ENCODE results near the gene HDAC4. TPM values are rescaled to one million over a fixed set of nuclear protein-coding genes. Genes with fewer than 3 reads are reported as not detected.

Gene HDAC4
- total and polyA plus RNA-seq, 2 of the 8 experiments (the other 6 are each of a cell fraction or from before 2014, with no cell fraction given) = 15.4 to 31.5 TPM

DNA sequence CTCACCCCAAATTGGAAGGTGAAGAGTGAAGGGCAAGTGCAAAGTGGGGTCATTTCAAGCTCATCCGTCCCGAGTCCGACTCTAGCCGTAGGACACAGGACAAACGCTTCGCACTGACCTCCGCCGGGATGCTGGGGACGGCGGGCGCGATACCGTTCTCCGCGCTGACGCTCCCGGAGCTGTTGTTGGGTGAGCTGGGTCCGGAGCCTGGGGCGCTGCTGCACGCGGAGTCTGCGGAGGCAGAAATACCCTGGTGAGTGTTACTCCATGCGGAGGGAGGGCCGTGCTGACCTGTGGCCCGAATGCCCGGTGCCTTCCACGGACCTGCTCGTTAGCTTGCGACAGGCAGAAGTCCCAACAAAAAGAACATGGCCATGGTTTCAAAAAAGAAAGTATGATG, 261.3 kb downstream of the HDAC4 start:
- Histone ChIP-seq H3K27me3 (replicated peaks in 1 of 4; ENCODE audit: control insufficient read depth in 3 of 4, extremely low read depth in 1 of 4, insufficient read depth in 3 of 4, low read length in 3 of 4) (no peaks in the 10 kb centered on the region), H2BK15ac (ENCODE audit: low read length) (no peak overlapping the region), H3K27ac (ENCODE audit: low read depth, low read length) (no peak overlapping the region), H2AK5ac (ENCODE audit: low read depth, low read length) (no peak overlapping the region), H4K91ac (replicated peaks; ENCODE audit: insufficient read length, low read length) (no peak overlapping the region), H3K36me3 (ENCODE audit: control insufficient read depth in 2 of 4, insufficient read depth in 4 of 4, low read length in 3 of 4) (peaks cover 0 to 7% (median 4%) of the 10 kb centered on the region in 4 experiments; a peak in 4 of 8 replicates), H3K9me3 (ENCODE audit: insufficient read depth in 2 of 2, low read depth in 1 of 2, low read length in 1 of 2) (no peaks in the 10 kb centered on the region), H3K4me3 (ENCODE audit: extremely low read depth in 1 of 4, insufficient read depth in 2 of 4, low read depth in 3 of 4, low read length in 4 of 4) (no peak overlapping the region), H3K23ac (ENCODE audit: insufficient read length) (no peak overlapping the region), H3K14ac (ENCODE audit: insufficient read length) (no peak overlapping the region), H4K8ac (ENCODE audit: extremely low read depth, insufficient read depth, low read length) (no peak overlapping the region; the same call in 1 of the 2 replicates), H2AFZ (ENCODE audit: low read length) (no peak overlapping the region), H4K5ac (ENCODE audit: insufficient read length, low read depth, low read length) (no peak overlapping the region), H2BK12ac (ENCODE audit: low read depth, low read length) (no peak overlapping the region), H3K9ac (replicated peaks in 1 of 4; ENCODE audit: extremely low read depth in 1 of 4, low read depth in 3 of 4, low read length in 3 of 4) (no peak overlapping the region), H3K23me2 (ENCODE audit: low read depth, low read length) (no peaks in the 10 kb centered on the region), H3K79me2 (ENCODE audit: control insufficient read depth in 1 of 2, insufficient read depth in 2 of 2, low read length in 2 of 2) (no peaks in the 10 kb centered on the region), H4K20me1 (replicated peaks in 1 of 2; ENCODE audit: control insufficient read depth in 1 of 2, insufficient read depth in 2 of 2, low read length in 2 of 2) (peaks cover 3 to 6% of the 10 kb centered on the region in 2 experiments), H3K56ac (replicated peaks; ENCODE audit: insufficient read length, low read depth, low read length) (no peak overlapping the region), H3K4me2 (ENCODE audit: insufficient read depth in 1 of 2, low read depth in 2 of 2, low read length in 2 of 2) (no peak overlapping the region), H3K4me1 (replicated peaks in 1 of 4; ENCODE audit: control insufficient read depth in 3 of 4, insufficient read depth in 4 of 4, low read length in 3 of 4) (no peaks in the 10 kb centered on the region), H3K4ac (replicated peaks; ENCODE audit: insufficient read length, low read depth, low read length) (no peak overlapping the region), H3K79me1 (ENCODE audit: low read depth, low read length) (no peaks in the 10 kb centered on the region), H3K18ac (ENCODE audit: extremely low read depth, low read length) (no peak overlapping the region), H2BK5ac (ENCODE audit: low read depth, low read length) (no peak overlapping the region), H2BK20ac (ENCODE audit: low read length) (no peak overlapping the region), H2BK120ac (replicated peaks; ENCODE audit: low read depth, low read length) (no peak overlapping the region)
- CTCF ChIA-PET (ENCODE audit: partially characterized antibody) = interaction anchor here (1.0 to 2.6 kb wide), 10 partner anchors 11 to 770 kb away, joined by 3 to 16 read pairs (median 4); no protein-coding TSS in a partner anchor
- 95% methylated on average over 28 of the region's 29 CpGs; no CpG with 5 or more reads in 1 of the 2 experiments for WGBS, 2 experiments (ENCODE audit: extremely low coverage in 1 of 2, insufficient coverage in 1 of 2, insufficient read length in 1 of 2, insufficient replicate concordance in 2 of 2, low coverage in 1 of 2, low lambda C conversion rate in 2 of 2, missing lambda C conversion rate in 1 of 2)
- TF ChIP-seq BRCA1 (IDR thresholded peaks at IDR 0.05; ENCODE audit: low read depth, low read length) (no peak), BCL11A (IDR thresholded peaks at IDR 0.05; ENCODE audit: low read depth in 2 of 2, low read length in 2 of 2) (no peak), CBX5 (IDR thresholded peaks at IDR 0.05; ENCODE audit: low read depth, low read length) (no peak), TAF7 (optimal IDR thresholded peaks at IDR 0.05; ENCODE audit: borderline replicate concordance, low read depth, low read length) (no peak), RFX5 (IDR thresholded peaks at IDR 0.05; ENCODE audit: borderline replicate concordance, low read depth, low read length) (no peak), FOSL1 (IDR thresholded peaks at IDR 0.05; ENCODE audit: insufficient read depth, low read depth, low read length) (no peak), CBX8 (IDR thresholded peaks at IDR 0.05; ENCODE audit: borderline replicate concordance, low read depth, low read length) (no peak), GABPA (IDR thresholded peaks at IDR 0.05; ENCODE audit: borderline replicate concordance, insufficient read depth, low read length) (no peak), SP1 (IDR thresholded peaks at IDR 0.05; ENCODE audit: low read depth, low read length) (no peak)
- DNase-seq (ENCODE audit: low read depth in 1 of 2, low spot score in 2 of 2) (no peak), FAIRE-seq (no peak)
- POLR2A ChIA-PET (ENCODE audit: partially characterized antibody) = interaction anchor here (1.5 kb wide), 1 partner anchor 18 kb away, joined by 3 read pairs; no protein-coding TSS in a partner anchor

Data from H1 (cell line).